ENCODE results near the gene MFAP3L. TPM values are rescaled to one million over a fixed set of nuclear protein-coding genes. Genes with fewer than 3 reads are reported as not detected.

MFAP3L gene
- total and polyA plus RNA-seq, 12 donors: 0.94 to 5.9 (median 3.5) TPM

DNA sequence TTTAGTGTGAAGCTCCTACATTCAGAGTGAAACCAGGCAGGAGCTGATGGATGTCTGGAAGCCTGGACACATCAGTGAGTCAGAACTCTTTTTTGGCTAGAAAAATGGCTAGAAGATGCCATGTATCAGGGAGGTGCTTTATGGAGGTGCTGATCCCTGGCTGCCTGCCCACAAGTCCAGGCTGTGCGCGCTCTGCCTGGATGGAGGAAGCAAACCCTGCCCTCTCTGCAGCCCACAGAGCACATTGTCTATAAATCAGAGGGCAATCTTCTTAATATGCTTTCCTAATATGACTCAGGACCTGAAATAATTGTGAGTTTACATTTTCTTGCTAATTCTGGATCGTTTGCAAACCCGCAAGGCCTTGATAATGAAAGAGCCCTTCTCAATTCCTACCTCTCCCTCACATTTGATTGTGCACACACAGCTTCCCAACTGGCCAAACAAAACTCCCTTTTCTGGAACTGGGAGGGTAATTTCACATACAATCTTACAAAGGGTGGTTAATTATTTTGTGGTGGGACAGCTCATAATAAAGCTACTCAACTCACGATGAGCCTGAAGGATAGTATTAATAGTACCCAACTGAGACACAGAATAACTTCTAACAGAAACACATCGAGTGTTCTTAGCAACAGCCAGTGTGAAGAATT is 11.7 kb downstream of the MFAP3L start:
- WGBS, 2 donors: 81 to 82% methylated on average over 6 of the region's 6 CpGs
- peaks cover 0 to 12% (median 0%) of the 10 kb centered on the region in 9 donors for H3K4me1 ChIP-seq
- no peaks in the 10 kb centered on the region for H3K27me3 ChIP-seq
- no peak for ATAC-seq
- no peak for DNase-seq
- no peak overlapping the region for H3K27ac ChIP-seq
- no peak for TF ChIP-seq CTCF (IDR thresholded peaks at IDR 0.05)
- no peaks in the 10 kb centered on the region for H3K36me3 ChIP-seq
- intact Hi-C loops (cut with DNase I): no loop called here
- no peaks in the 10 kb centered on the region for H3K9me3 ChIP-seq
- H3K4me3 ChIP-seq: no peak overlapping the region

DNA sequence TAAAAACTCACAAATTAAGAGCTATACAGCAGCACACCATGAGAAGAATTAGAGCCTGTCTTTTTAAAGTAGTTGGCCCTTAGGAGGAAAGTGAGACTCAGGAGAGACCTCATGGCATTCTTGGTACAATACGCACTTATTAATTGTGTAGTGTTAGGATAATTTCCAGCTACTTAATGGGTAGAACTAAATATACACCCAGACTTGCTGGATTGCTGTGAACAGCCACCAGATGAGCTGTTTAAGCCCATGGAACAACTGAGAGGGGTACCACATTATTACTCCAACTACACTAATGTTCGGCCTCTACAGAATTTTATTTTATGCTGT is 13.6 kb downstream of the MFAP3L start:
- intact Hi-C loops (cut with DNase I): no loop called here
- TF ChIP-seq CTCF (IDR thresholded peaks at IDR 0.05): no peak
- Histone ChIP-seq H3K27ac (no peak overlapping the region), H3K27me3 (no peaks in the 10 kb centered on the region), H3K4me3 (no peak overlapping the region), H3K4me1 (peaks cover 0 to 12% (median 0%) of the 10 kb centered on the region in 9 donors), H3K9me3 (no peaks in the 10 kb centered on the region), H3K36me3 (no peaks in the 10 kb centered on the region)
- DNase-seq (no peak), ATAC-seq (no peak)
- WGBS, 2 donors: 97 to 100% methylated on average over 2 of the region's 2 CpGs

GRCh38 chr4:170011921-170012628 is 14.1 kb downstream of the MFAP3L start:
- H3K36me3 ChIP-seq: no peaks in the 10 kb centered on the region
- ATAC-seq: no peak

GRCh38 chr4:170009291-170009690 is 16.9 kb downstream of the MFAP3L start:
- Histone ChIP-seq H3K36me3 (no peaks in the 10 kb centered on the region), H3K9me3 (no peaks in the 10 kb centered on the region), H3K4me3 (no peak overlapping the region), H3K27ac (no peak overlapping the region), H3K27me3 (no peaks in the 10 kb centered on the region), H3K4me1 (peaks cover 0 to 10% (median 0%) of the 10 kb centered on the region in 9 donors)
- DNase-seq (no peak), ATAC-seq (no peak)
- WGBS, 2 donors: 92 to 98% methylated on average over 4 of the region's 4 CpGs
- intact Hi-C loops (cut with DNase I): no loop called here
- TF ChIP-seq CTCF (IDR thresholded peaks at IDR 0.05): no peak

More at GRCh38 chr4:170011921-170012628, 14.1 kb downstream of the MFAP3L start:
- no peak for DNase-seq
- Histone ChIP-seq H3K27me3 (no peaks in the 10 kb centered on the region), H3K27ac (no peak overlapping the region), H3K9me3 (no peaks in the 10 kb centered on the region), H3K4me3 (no peak overlapping the region), H3K4me1 (peaks cover 0 to 12% (median 0%) of the 10 kb centered on the region in 9 donors)
- WGBS, 2 donors: 60 to 80% methylated on average over 7 of the region's 7 CpGs
- no peak for TF ChIP-seq CTCF (IDR thresholded peaks at IDR 0.05)
- intact Hi-C loops (cut with DNase I): no loop called here

All from heart right ventricle (tissue), 16 donors.